IMR-90 (cell line): Measurements from ENCODE around the gene FLCN. TPM values are rescaled to one million over a fixed set of nuclear protein-coding genes. Genes with fewer than 3 reads are reported as not detected.

Experiments
- ATAC-seq: fragments of 200-7000 bp; cut with Tn5 transposase; 2 replicates; pipeline ENCODE4 v1.9.1; 2020; ENCODE audit warnings: low read depth, mild to moderate bottlenecking, moderate library complexity
- BruUV-seq: library from RNA; stranded (reverse); fragments of 400-500 nt; replicated peaks from 2 replicates; lab custom pipeline; 2021; lab: Mats Ljungman, UMichigan
- CTCF ChIA-PET: fragments of 300-600 bp; formaldehyde crosslinking; extraction: SDS; loops from one replicate; lab custom pipeline; 2021; ENCODE audit warnings: antibody characterized with exemption; lab: Yijun Ruan, JAX
- POLR2A ChIA-PET: fragments of 300-600 bp; sonication (Branson Sonifier 250); formaldehyde crosslinking; loops from one replicate; lab custom pipeline; 2022; ENCODE audit warnings: antibody characterized with exemption; ENCODE audit not compliant: unreplicated experiment; lab: Charles Lee
- DNase-seq: peaks from one replicate; pipeline ENCODE4 v3.0.0; 2013
- H2AFZ ChIP-seq: replicated peaks from 2 replicates; pipeline ENCODE3; 2013; ENCODE audit warnings: low read length, mild to moderate bottlenecking; ENCODE audit not compliant: poor library complexity
- H2AK5ac ChIP-seq: 2 replicates; pipeline ENCODE4 v1.6.1; 2013; ENCODE audit warnings: low read depth, low read length, inconsistent platforms
- H2AK9ac ChIP-seq: replicated peaks from 2 replicates; pipeline ENCODE3; 2013; ENCODE audit warnings: mild to moderate bottlenecking, low read depth, low read length, moderate library complexity; ENCODE audit not compliant: poor library complexity
- H2BK120ac ChIP-seq: 2 replicates; pipeline ENCODE4 v1.6.1; 2013; ENCODE audit warnings: low read depth, low read length, inconsistent platforms
- H2BK15ac ChIP-seq: 3 replicates; pipeline ENCODE4 v1.6.1; 2013; ENCODE audit warnings: low read depth, low read length, inconsistent platforms
- H2BK20ac ChIP-seq: 2 replicates; pipeline ENCODE4 v1.6.1; 2013; ENCODE audit warnings: low read depth, mild to moderate bottlenecking, inconsistent platforms, low read length, moderate library complexity
- H2BK5ac ChIP-seq: 2 replicates; pipeline ENCODE4 v1.6.1; 2013; ENCODE audit warnings: mild to moderate bottlenecking, low read depth, low read length, inconsistent platforms; ENCODE audit not compliant: poor library complexity, severe bottlenecking
- H3K14ac ChIP-seq: replicated peaks from 2 replicates; pipeline ENCODE4 v1.6.1; 2013; ENCODE audit warnings: low read depth, low read length, inconsistent platforms
- H3K18ac ChIP-seq: 2 replicates; pipeline ENCODE4 v1.6.1; 2013; ENCODE audit warnings: low read depth, low read length, control low read depth
- H3K23ac ChIP-seq: 2 replicates; pipeline ENCODE4 v1.6.1; 2013; ENCODE audit warnings: low read depth, low read length, inconsistent platforms
- H3K27ac ChIP-seq: 2 replicates; pipeline ENCODE4 v1.5.1; 2013; ENCODE audit warnings: mild to moderate bottlenecking, control low read depth, low read length; ENCODE audit not compliant: insufficient read depth
- H3K27me3 ChIP-seq: 2 replicates; pipeline ENCODE4 v1.6.1; 2013; ENCODE audit warnings: low read length; ENCODE audit not compliant: control insufficient read depth, insufficient read depth
- H3K36me3 ChIP-seq: 2 replicates; pipeline ENCODE4 v1.6.1; 2013; ENCODE audit warnings: low read length, mixed read lengths; ENCODE audit not compliant: control insufficient read depth, insufficient read depth
- H3K4ac ChIP-seq: 2 replicates; pipeline ENCODE4 v1.6.1; 2013; ENCODE audit warnings: low read depth, low read length, inconsistent platforms
- H3K4me1 ChIP-seq: 2 replicates; pipeline ENCODE4 v1.6.1; 2013; ENCODE audit warnings: low read length, mixed read lengths; ENCODE audit not compliant: control insufficient read depth, insufficient read depth
- H3K4me2 ChIP-seq: 2 replicates; pipeline ENCODE4 v1.6.1; 2013; ENCODE audit warnings: low read depth, mild to moderate bottlenecking, control low read depth, low read length, moderate library complexity
- H3K4me3 ChIP-seq: 2 replicates; pipeline ENCODE4 v1.5.1; 2013; ENCODE audit warnings: low read depth, mild to moderate bottlenecking, control low read depth, low read length, moderate library complexity; ENCODE audit not compliant: insufficient read depth
- H3K56ac ChIP-seq: 2 replicates; pipeline ENCODE4 v1.6.1; 2013; ENCODE audit warnings: low read length, inconsistent platforms; ENCODE audit not compliant: insufficient read depth; ENCODE audit errors: extremely low read depth
- H3K79me1 ChIP-seq, 2 experiments: 2 replicates each; pipeline ENCODE4 v1.6.1; 2013; ENCODE audit warnings: low read length in 2 of 2, inconsistent platforms in 1 of 2, low read depth in 1 of 2
- H3K9ac ChIP-seq: 2 replicates; pipeline ENCODE4 v1.6.1; 2013; ENCODE audit warnings: low read depth, low read length, control low read depth
- H3K9me1 ChIP-seq: 2 replicates; pipeline ENCODE4 v1.6.1; 2013; ENCODE audit warnings: low read length, inconsistent platforms; ENCODE audit not compliant: insufficient read depth
- H3K9me3 ChIP-seq: 2 replicates; pipeline ENCODE4 v1.6.1; 2013; ENCODE audit warnings: low read length; ENCODE audit not compliant: control insufficient read depth, insufficient read depth
- H4K20me1 ChIP-seq: 2 replicates; pipeline ENCODE4 v1.6.1; 2013; ENCODE audit warnings: low read length, inconsistent platforms; ENCODE audit not compliant: insufficient read depth
- H4K5ac ChIP-seq: 2 replicates; pipeline ENCODE4 v1.6.1; 2013; ENCODE audit warnings: mild to moderate bottlenecking, low read depth, low read length, control low read depth
- H4K8ac ChIP-seq, 2 experiments: 2 replicates each; pipeline ENCODE4 v1.6.1; 2013; ENCODE audit warnings: low read depth in 2 of 2, low read length in 2 of 2, control low read depth in 1 of 2, inconsistent platforms in 1 of 2
- H4K91ac ChIP-seq: 2 replicates; pipeline ENCODE4 v1.6.1; 2013; ENCODE audit warnings: low read depth, low read length, inconsistent platforms; ENCODE audit not compliant: insufficient read depth
- CEBPB ChIP-seq: IDR thresholded peaks from 2 replicates; pipeline ENCODE4 v1.6.1; 2012; ENCODE audit warnings: low read depth, low read length, improper control_type of control experiment
- FOS ChIP-seq: fragments of 150-350 bp; IDR thresholded peaks from 2 replicates; pipeline ENCODE4 v1.6.1; 2016; ENCODE audit warnings: low read depth, low read length
- MAFK ChIP-seq: IDR thresholded peaks from 2 replicates; pipeline ENCODE4 v1.6.1; 2012; ENCODE audit warnings: low read depth, low read length, improper control_type of control experiment
- MAZ ChIP-seq: IDR thresholded peaks from 2 replicates; pipeline ENCODE4 v1.6.1; 2012; ENCODE audit warnings: low read depth, mild to moderate bottlenecking, low read length, improper control_type of control experiment, moderate library complexity, borderline replicate concordance
- POLR2A ChIP-seq: IDR thresholded peaks from 2 replicates; pipeline ENCODE4 v1.6.1; 2012; ENCODE audit warnings: mild to moderate bottlenecking, low read depth, low read length
- RCOR1 ChIP-seq: IDR thresholded peaks from 2 replicates; pipeline ENCODE4 v1.6.1; 2012; ENCODE audit warnings: mild to moderate bottlenecking, low read length, improper control_type of control experiment; ENCODE audit not compliant: insufficient replicate concordance
- WGBS, 2 experiments: methylation state at CpG; one replicate each; pipeline versions ENCODE4 v1.1.5 to v1.1.7; 2013; ENCODE audit warnings: missing lambda C conversion rate in 2 of 2; ENCODE audit not compliant: insufficient read length in 1 of 2; ENCODE audit errors: extremely low coverage in 2 of 2; 5-methylcytosine and 5-hydroxymethylcytosine counted together
- dilution Hi-C: fragments of 300-500 bp; cut with HindIII; formaldehyde crosslinking; loops from one replicate; pipeline ENCODE4 v1.14.3; 2018; ENCODE audit warnings: low sequenced_read_pairs; ENCODE audit not compliant: unreplicated experiment
- in situ Hi-C: fragments of 300-500 bp; cut with MboI; formaldehyde crosslinking; loops from 3 replicates; pipeline ENCODE4 v1.14.3; 2019; ENCODE audit warnings: low sequenced_read_pairs, inconsistent platforms, mixed read lengths
- intact Hi-C: fragments of 100-400 bp; cut with micrococcal nuclease; formaldehyde crosslinking; loops from 2 replicates; pipeline ENCODE4 v1.10.0; 2022
- polyA plus RNA-seq, 3 experiments: library from polyadenylated mRNA; depleted of rRNA; stranded (reverse); fragments of >200 nt; gene quantifications; 2 replicates each; pipeline ENCODE4 v1.2.3, GENCODE V29; 2012; ENCODE audit warnings: low replicate concordance in 1 of 3
- total RNA-seq: library from RNA; depleted of rRNA; stranded (reverse); fragments of >200 nt; gene quantifications from 2 replicates; pipeline ENCODE4 v1.2.3, GENCODE V29; 2012

Gene FLCN
- total and polyA plus RNA-seq, 2 of the 4 experiments (the other 2 are of a cell fraction) = 16.8 to 24.8 TPM

DNA sequence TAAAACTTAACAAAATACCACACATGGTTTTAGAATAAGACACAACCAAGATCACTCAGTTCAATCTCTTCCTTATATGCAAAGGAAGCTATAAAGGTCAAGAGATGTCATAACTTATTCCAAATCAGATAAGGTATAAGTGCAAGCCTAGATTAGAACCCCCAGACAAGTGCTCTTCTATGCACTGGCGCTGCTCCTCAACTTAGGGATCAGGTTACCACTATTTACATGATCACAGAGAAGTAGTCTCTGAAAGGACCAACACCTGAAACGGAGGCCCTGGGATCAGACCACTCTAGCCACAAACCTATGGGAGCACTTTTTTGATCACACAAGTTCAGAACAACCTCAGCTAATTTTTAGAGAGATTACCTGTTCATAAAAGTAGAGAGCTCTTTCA lies 27.5 kb upstream of the FLCN start:
- H3K4me2 ChIP-seq = no peak overlapping the region
- no peaks in the 10 kb centered on the region for H4K20me1 ChIP-seq
- no peak overlapping the region for H2BK15ac ChIP-seq
- ATAC-seq (no peak), DNase-seq (no peak)
- no peak overlapping the region for H3K23ac ChIP-seq
- ChIA-PET POLR2A (no interaction called here), CTCF (no interaction called here)
- no peak overlapping the region for H2AFZ ChIP-seq
- no peak overlapping the region for H3K9ac ChIP-seq
- WGBS, 2 experiments = no CpG with 5 or more reads among the region's 2 CpGs
- no peak overlapping the region for H2BK5ac ChIP-seq
- H2BK120ac ChIP-seq = no peak overlapping the region
- no peak overlapping the region for H4K5ac ChIP-seq
- no peaks in the 10 kb centered on the region for H3K4me1 ChIP-seq
- H3K4me3 ChIP-seq = no peak overlapping the region
- dilution Hi-C loops (no loop called here), in situ Hi-C loops (no loop called here), intact Hi-C loops (no loop called here)
- H2AK5ac ChIP-seq = no peak overlapping the region
- peaks cover 31% of the 10 kb centered on the region for H3K36me3 ChIP-seq
- H3K27me3 ChIP-seq = no peaks in the 10 kb centered on the region
- no peaks in the 10 kb centered on the region for H3K9me1 ChIP-seq
- H3K79me1 ChIP-seq = peaks cover 0 to 7% of the 10 kb centered on the region in 2 experiments; a peak in 2 of 4 replicates
- H4K8ac ChIP-seq = no peak overlapping the region
- BruUV-seq = no TSS peak
- H3K56ac ChIP-seq = no peak overlapping the region
- no peak overlapping the region for H2AK9ac ChIP-seq
- H3K18ac ChIP-seq = no peak overlapping the region
- no peak overlapping the region for H3K14ac ChIP-seq
- H2BK20ac ChIP-seq = no peak overlapping the region
- no peak overlapping the region for H4K91ac ChIP-seq
- H3K4ac ChIP-seq = no peak overlapping the region
- TF ChIP-seq MAFK = no peak
- TF ChIP-seq POLR2A = no peak
- no peak for TF ChIP-seq CEBPB
- TF ChIP-seq MAZ = no peak
- no peak for TF ChIP-seq FOS
- no peak for TF ChIP-seq RCOR1
- no peak overlapping the region for H3K27ac ChIP-seq
- H3K9me3 ChIP-seq = no peaks in the 10 kb centered on the region
